Panc1 (cell line): ENCODE measurements around the gene TOLLIP.
A peak's percentile ranks its signal among the peaks of the same experiment; 100 is the strongest.

Experiments
- POLR2AphosphoS5 ChIP-seq: IDR thresholded peaks from 2 replicates; pipeline ENCODE4 v1.6.1; 2012; ENCODE audit warnings: mild to moderate bottlenecking, low read depth, low read length, moderate library complexity
- REST ChIP-seq, 2 experiments: IDR thresholded peaks; 2 replicates each; pipeline ENCODE4 v1.6.1; 2011 to 2012; ENCODE audit warnings: low read depth in 2 of 2, control low read depth in 1 of 2, low read length in 1 of 2, mild to moderate bottlenecking in 1 of 2, moderate library complexity in 1 of 2; ENCODE audit not compliant: insufficient read depth in 1 of 2
- SIN3A ChIP-seq: IDR thresholded peaks from 2 replicates; pipeline ENCODE4 v1.6.1; 2012; ENCODE audit warnings: low read depth, mild to moderate bottlenecking, low read length, moderate library complexity, borderline replicate concordance; ENCODE audit not compliant: insufficient read depth
- TCF7L2 ChIP-seq: IDR thresholded peaks from 2 replicates; pipeline ENCODE4 v1.6.1; 2011; ENCODE audit warnings: mild to moderate bottlenecking, low read depth, low read length, inconsistent platforms
- TF ChIP-seq, protein P1 (sequence below): fragments of 450-650 bp; IDR thresholded peaks from 2 replicates; pipeline ENCODE4 v1.5.1; 2017; ENCODE audit warnings: mild to moderate bottlenecking

GRCh38 chr11:1335811-1336761 is 26.7 kb upstream of the TOLLIP start:
- TF ChIP-seq, protein P1, sequence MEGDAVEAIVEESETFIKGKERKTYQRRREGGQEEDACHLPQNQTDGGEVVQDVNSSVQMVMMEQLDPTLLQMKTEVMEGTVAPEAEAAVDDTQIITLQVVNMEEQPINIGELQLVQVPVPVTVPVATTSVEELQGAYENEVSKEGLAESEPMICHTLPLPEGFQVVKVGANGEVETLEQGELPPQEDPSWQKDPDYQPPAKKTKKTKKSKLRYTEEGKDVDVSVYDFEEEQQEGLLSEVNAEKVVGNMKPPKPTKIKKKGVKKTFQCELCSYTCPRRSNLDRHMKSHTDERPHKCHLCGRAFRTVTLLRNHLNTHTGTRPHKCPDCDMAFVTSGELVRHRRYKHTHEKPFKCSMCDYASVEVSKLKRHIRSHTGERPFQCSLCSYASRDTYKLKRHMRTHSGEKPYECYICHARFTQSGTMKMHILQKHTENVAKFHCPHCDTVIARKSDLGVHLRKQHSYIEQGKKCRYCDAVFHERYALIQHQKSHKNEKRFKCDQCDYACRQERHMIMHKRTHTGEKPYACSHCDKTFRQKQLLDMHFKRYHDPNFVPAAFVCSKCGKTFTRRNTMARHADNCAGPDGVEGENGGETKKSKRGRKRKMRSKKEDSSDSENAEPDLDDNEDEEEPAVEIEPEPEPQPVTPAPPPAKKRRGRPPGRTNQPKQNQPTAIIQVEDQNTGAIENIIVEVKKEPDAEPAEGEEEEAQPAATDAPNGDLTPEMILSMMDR, result no peak
- TF ChIP-seq SIN3A (no peak), POLR2AphosphoS5 (peak; percentile 44; the same call in 1 of the 2 replicates), REST (IDR thresholded peaks at IDR 0.05; ENCODE audit: insufficient read depth in 1 of 2, low read depth in 2 of 2, low read length in 1 of 2) (no peak), TCF7L2 (no peak)
